GM18868 (cell line): ENCODE results near the gene CDT1.

ENCODE experiments used
- ATAC-seq: cut with Tn5 transposase; IDR thresholded peaks from one replicate; pipeline ENCODE4 v1.9.1; 2021; ENCODE audit warnings: mild to moderate bottlenecking, moderate library complexity; ENCODE audit not compliant: unreplicated experiment

CDT1 gene

DNA sequence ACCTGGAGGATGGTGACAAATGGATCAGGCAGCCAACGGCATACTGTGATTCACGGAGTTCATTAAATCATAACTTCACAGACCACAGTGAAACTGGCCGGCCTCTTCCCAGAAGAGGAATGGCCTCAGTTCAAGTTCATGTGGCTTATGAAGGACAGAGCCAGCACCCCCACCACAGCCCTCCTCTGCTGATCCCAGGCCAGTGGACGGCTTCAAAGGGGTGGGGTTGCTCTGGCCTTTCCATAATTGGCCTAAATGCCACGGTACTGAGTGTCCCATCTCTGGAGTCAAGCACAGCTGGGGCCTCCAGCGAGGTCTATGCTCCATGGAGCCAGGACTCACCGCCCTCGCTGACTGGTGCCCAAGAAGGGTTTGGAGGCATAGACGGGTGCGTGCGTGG is 31.8 kb downstream of the CDT1 start:
- no peak for ATAC-seq

- no peak for ATAC-seq
These were observed 32.2 kb downstream of the CDT1 start for GRCh38 chr16:88835818-88836217.

DNA sequence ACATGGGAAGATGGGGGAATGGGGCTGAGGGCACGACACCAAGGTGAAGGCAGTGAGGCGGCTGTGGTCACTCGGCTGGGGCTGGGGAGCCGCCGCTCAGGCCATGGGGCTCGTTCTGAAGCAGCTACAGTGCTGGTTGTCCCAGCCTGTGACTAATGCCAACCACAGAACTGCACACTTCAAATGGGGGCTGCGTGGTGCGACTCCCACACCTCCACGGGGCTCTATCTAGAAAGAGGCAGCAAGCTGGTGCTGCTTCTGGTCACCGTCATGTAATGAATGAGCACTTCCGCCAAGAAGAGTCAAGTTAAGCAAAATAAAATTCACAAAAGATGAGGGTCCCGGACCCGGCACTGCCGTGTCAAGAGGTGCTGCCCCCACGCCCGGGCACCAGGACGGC is 33.2 kb downstream of the CDT1 start:
- ATAC-seq: no peak

GRCh38 chr16:88837806-88838205 is 34.2 kb downstream of the CDT1 start:
- ATAC-seq: no peak

GRCh38 chr16:88838566-88838965 is 35.0 kb downstream of the CDT1 start:
- ATAC-seq: no peak

DNA sequence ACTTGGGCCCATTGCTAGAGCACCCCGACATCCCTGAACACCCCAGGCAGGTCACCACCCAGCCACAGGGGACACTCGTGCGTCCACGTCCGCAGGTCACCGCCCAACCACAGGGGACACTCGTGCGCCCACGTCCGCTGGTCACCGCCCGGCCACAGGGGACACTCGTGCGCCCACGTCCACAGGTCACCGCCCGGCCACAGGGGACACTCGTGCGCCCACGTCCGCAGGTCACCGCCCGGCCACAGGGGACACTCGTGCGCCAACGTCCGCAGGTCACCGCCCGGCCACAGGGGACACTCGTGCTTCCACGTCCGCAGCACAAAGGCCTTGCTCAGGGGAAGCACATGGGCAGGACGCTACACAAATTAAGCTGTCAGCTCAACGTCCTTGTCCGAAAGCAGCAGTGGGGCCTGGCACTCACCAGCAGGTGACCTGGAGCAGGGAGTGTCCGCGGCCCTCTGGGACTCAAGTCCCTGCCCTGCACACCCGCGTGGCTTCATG is 35.5 kb downstream of the CDT1 start:
- ATAC-seq: no peak

- no peak for ATAC-seq
These were observed 36.4 kb downstream of the CDT1 start for GRCh38 chr16:88839745-88840599.

DNA sequence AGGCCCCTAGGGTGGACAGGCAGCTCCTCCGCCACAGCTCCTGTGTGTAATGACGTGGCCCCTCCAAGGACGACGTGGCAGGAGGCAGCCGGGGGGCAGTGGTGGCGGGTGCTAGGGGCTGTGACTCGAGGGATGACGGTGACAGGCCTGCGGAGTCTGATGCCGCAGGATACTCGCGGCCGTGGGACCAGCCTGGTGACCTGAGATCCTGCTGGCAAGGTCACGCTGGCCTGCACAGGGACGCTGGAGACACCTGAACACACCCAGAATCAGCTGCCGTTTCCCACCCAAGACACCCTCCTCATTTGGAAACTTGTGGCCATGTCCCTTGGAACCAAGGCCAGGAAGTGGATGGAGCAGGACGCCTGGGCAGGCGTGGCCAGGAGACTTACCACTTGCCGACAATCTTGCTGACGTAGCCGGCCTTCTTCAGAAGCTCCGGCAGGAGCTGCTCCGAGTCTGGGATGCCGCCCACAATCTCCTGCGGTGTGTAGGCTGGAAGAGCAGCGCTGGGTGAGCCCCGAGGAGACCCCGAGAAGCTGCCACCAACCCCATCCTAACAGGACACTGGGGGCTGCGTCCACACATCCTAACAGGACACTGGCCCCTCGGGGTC is 37.1 kb downstream of the CDT1 start:
- ATAC-seq: no peak

- no peak for ATAC-seq
These were observed 38.1 kb downstream of the CDT1 start for GRCh38 chr16:88841521-88842307.

DNA sequence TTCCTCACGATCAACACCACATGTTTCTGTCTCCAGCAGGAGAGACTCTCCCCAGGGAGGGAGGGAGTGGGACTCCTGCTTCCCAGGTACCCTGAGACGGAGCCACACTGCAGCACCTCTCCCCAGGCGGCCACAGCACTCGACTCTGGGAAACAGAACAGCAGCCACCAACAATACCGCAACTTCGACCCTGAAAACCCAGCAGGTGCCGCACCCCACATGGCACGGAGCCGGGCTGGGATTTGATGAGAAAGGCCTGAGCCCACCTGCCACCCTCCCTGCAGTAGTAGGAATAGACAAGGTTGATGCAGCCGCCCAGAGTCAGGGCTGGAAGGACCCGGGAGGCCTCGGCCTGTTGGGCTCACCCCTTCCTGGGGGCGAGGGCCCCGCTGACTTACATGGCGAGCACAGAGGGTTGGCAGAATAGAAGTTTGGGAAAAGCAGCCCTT is 38.7 kb downstream of the CDT1 start:
- ATAC-seq: no peak

- ATAC-seq: no peak
These were observed 39.2 kb downstream of the CDT1 start for GRCh38 chr16:88842806-88843205.

DNA sequence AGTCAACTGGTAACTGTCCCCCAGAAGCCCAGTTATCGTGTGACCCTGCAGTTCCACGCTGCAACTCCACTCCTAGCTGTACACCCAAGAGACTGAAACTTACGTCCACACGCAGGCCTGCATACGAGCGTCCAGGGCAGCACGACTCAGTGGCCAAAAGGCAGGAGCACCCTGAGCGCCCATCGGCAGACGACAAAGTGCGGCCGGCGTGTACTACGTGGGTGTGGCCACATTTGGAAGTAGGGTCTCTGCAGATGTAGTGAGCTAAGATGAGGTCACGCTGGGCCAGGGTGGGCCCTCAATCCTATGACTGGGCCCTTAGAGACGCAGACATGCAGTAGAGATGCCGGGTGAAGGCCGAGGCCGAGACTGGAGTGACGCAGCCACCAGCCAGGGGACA is 39.7 kb downstream of the CDT1 start:
- ATAC-seq: no peak

GRCh38 chr16:88844419-88845036 is 40.9 kb downstream of the CDT1 start:
- no peak for ATAC-seq

GRCh38 chr16:88846088-88846487 is 42.5 kb downstream of the CDT1 start:
- no peak for ATAC-seq

DNA sequence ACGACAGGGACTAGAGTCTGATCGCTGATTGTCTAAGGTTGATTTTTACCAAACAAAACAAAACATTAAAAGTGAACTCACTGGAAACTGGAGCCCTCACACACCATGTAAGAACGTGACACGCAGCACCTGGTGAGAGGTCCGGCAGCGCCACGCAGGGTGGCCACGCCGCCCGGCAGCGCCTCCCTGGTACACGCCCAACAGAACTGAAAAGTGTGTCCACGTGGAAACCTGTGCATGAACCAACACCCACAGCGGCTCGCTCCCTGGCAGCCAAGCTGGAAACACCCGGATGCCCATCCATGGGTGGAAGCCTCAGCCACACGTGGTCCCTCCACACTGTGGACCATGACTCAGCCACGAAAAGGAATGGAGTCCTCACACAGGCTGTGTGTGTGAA is 44.1 kb downstream of the CDT1 start:
- no peak for ATAC-seq

GRCh38 chr16:88848557-88848956 is 45.0 kb downstream of the CDT1 start:
- no peak for ATAC-seq

DNA sequence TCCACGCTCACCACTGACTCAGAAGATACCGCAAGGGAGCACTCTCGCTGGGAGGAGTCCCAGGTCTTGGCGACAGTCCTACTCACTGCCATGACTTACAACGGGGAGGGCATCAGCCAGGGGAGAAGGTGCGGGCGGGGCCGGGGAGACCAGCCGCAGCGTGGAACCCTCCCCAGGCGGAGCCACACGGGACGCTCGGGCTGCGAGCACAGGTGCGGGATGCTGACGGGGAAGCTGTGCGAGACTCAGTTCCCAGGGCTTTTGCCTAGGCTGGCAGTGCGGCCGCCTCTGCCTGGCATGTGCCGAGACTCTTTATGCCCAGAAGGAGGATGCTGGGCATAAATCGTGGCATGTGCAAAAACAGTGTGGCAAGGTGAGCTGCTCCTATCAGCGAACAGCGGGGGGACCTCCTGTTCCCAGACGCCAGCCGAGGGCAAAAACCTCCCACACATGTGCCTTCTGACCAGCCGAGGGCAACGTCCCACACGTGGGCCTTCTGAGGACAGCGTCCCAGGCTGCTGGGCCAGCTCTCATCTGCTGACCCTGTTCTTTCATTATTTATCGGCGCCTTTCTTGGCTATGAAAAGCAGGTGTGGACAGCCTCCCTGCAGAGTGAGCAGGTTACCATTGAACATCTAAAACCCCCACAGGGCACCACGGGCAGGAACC is 47.1 kb downstream of the CDT1 start:
- no peak for ATAC-seq

DNA sequence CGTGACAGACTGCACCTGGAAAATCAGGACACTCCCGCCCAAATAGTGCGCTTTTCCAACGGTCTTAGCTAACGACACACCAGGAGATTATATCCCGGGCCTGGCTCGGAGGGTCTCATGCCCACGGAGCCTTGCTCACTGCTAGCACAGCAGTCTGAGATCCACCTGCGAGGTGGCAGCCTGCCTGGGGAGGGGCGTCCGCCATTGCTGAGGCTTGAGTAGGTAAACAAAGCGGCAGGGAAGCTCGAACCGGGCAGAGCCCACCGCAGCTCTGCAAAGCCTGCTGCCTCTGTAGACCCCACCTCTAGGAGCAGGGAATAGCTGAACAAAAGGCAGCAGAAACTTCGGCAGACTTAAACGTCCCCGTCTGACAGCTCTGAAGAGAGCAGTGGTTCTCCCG is 48.0 kb downstream of the CDT1 start:
- ATAC-seq: no peak

DNA sequence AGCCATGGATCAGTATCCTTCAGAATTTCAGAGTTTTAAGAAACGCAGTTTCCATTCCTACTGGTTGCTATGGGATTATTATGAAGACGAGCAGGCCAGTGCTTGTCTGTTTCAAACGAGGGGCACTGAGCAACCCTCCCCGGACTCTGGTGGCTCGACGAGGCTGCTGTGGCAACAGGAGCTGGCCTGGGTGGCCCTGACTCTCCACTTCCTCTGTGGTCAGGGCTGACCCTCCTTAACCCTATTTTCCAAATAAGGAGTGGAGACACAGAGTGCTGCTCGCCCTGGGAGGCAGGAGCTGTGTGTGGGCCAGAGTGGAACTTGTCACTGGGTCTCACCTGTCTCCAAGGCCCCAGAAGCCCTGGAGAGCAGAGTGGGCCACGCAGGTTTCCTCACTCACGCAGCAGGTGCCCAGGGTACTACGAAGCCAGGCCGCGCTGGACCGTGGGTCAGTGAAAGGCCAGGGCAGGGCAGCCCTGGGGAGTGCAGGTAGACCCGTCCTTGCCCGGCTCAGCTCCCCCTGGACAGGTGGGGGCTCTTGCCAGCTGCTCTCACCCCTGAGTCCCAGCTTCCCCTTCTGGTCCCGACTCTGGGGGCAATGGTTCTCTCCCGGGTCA is 49.8 kb downstream of the CDT1 start:
- no peak for ATAC-seq
